Measurements from ENCODE around the gene FAH.

- TF ChIP-seq CTCF (IDR thresholded peaks at IDR 0.05) (no peak), POLR2A (IDR thresholded peaks at IDR 0.05) (no peak)
Measured at GRCh38 chr15:80210611-80211573, 58.1 kb downstream of the FAH start.

Measured in uterus (tissue), 2 donors.